Measurements from ENCODE around the gene CDYL2. TPM values are rescaled to one million over a fixed set of nuclear protein-coding genes. Genes with fewer than 3 reads are reported as not detected.

Gene CDYL2
- total and polyA plus RNA-seq, 4 donors: 1.3 to 12.6 (median 3.7) TPM

- Histone ChIP-seq H3K36me3 (ENCODE audit: control insufficient read depth in 4 of 4, insufficient read depth in 4 of 4, low read length in 4 of 4) (peaks cover 0 to 3% (median 0%) of the 10 kb centered on the region in 4 donors), H3K4me3 (no peak overlapping the region), H3K27ac (ENCODE audit: low read depth in 1 of 2, low read length in 1 of 2) (no peak overlapping the region), H3K27me3 (ENCODE audit: control insufficient read depth in 3 of 3, insufficient read depth in 3 of 3, low read length in 2 of 3) (no peaks in the 10 kb centered on the region), H3K4me1 (ENCODE audit: control insufficient read depth in 5 of 5, insufficient read depth in 5 of 5, low read length in 5 of 5) (no peaks in the 10 kb centered on the region), H3K9ac (ENCODE audit: insufficient read depth in 1 of 2, low read length in 2 of 2) (no peak overlapping the region), H3K9me3 (ENCODE audit: control insufficient read depth in 4 of 4, insufficient read depth in 3 of 4, low read length in 3 of 4) (peaks cover 0 to 3% (median 0%) of the 10 kb centered on the region in 4 donors)
- DNase-seq (no peak), ATAC-seq (ENCODE audit: insufficient read depth, low FRiP score) (no peak)
- 77 to 83% methylated on average over 3 of the region's 3 CpGs for WGBS, 2 donors
- no peak for TF ChIP-seq CTCF (IDR thresholded peaks at IDR 0.05; ENCODE audit: control extremely low read depth, extremely low read depth)
Observed at GRCh38 chr16:80599466-80599865, 204.9 kb downstream of the CDYL2 start.

GRCh38 chr16:80596507-80597207 is 207.7 kb downstream of the CDYL2 start:
- no peaks in the 10 kb centered on the region for H3K4me1 ChIP-seq (ENCODE audit: control insufficient read depth in 5 of 5, insufficient read depth in 5 of 5, low read length in 5 of 5)
- no peak overlapping the region for H3K27ac ChIP-seq (ENCODE audit: low read depth in 1 of 2, low read length in 1 of 2)
- H3K27me3 ChIP-seq (ENCODE audit: control insufficient read depth in 3 of 3, insufficient read depth in 3 of 3, low read length in 2 of 3): no peaks in the 10 kb centered on the region
- H3K9me3 ChIP-seq (ENCODE audit: control insufficient read depth in 4 of 4, insufficient read depth in 3 of 4, low read length in 3 of 4): peaks cover 0 to 3% (median 0%) of the 10 kb centered on the region in 4 donors
- ATAC-seq (ENCODE audit: insufficient read depth, low FRiP score): no peak
- 88% methylated on average over 7 of the region's 7 CpGs for WGBS, 2 donors
- TF ChIP-seq CTCF (IDR thresholded peaks at IDR 0.05; ENCODE audit: control extremely low read depth, extremely low read depth): no peak
- no peak overlapping the region for H3K9ac ChIP-seq (ENCODE audit: insufficient read depth in 1 of 2, low read length in 2 of 2)
- DNase-seq: no peak
- H3K36me3 ChIP-seq (ENCODE audit: control insufficient read depth in 4 of 4, insufficient read depth in 4 of 4, low read length in 4 of 4): peaks cover 0 to 3% (median 0%) of the 10 kb centered on the region in 4 donors
- no peak overlapping the region for H3K4me3 ChIP-seq

GRCh38 chr16:80594756-80595155 is 209.6 kb downstream of the CDYL2 start:
- H3K27ac ChIP-seq (ENCODE audit: low read depth in 1 of 2, low read length in 1 of 2): no peak overlapping the region
- TF ChIP-seq CTCF (IDR thresholded peaks at IDR 0.05; ENCODE audit: control extremely low read depth, extremely low read depth): no peak
- peaks cover 0 to 4% (median 1%) of the 10 kb centered on the region in 4 donors for H3K9me3 ChIP-seq (ENCODE audit: control insufficient read depth in 4 of 4, insufficient read depth in 3 of 4, low read length in 3 of 4)
- DNase-seq (no peak), ATAC-seq (ENCODE audit: insufficient read depth, low FRiP score) (no peak)
- no peaks in the 10 kb centered on the region for H3K36me3 ChIP-seq (ENCODE audit: control insufficient read depth in 4 of 4, insufficient read depth in 4 of 4, low read length in 4 of 4)
- H3K9ac ChIP-seq (ENCODE audit: insufficient read depth in 1 of 2, low read length in 2 of 2): no peak overlapping the region
- H3K4me1 ChIP-seq (ENCODE audit: control insufficient read depth in 5 of 5, insufficient read depth in 5 of 5, low read length in 5 of 5): no peaks in the 10 kb centered on the region
- no peaks in the 10 kb centered on the region for H3K27me3 ChIP-seq (ENCODE audit: control insufficient read depth in 3 of 3, insufficient read depth in 3 of 3, low read length in 2 of 3)
- H3K4me3 ChIP-seq: no peak overlapping the region

- H3K9ac ChIP-seq (ENCODE audit: insufficient read depth in 1 of 2, low read length in 2 of 2): no peak overlapping the region
- H3K27me3 ChIP-seq (ENCODE audit: control insufficient read depth in 3 of 3, insufficient read depth in 3 of 3, low read length in 2 of 3): no peaks in the 10 kb centered on the region
- peaks cover 0 to 4% (median 1%) of the 10 kb centered on the region in 4 donors for H3K9me3 ChIP-seq (ENCODE audit: control insufficient read depth in 4 of 4, insufficient read depth in 3 of 4, low read length in 3 of 4)
- no peak for TF ChIP-seq CTCF (IDR thresholded peaks at IDR 0.05; ENCODE audit: control extremely low read depth, extremely low read depth)
- no peaks in the 10 kb centered on the region for H3K4me1 ChIP-seq (ENCODE audit: control insufficient read depth in 5 of 5, insufficient read depth in 5 of 5, low read length in 5 of 5)
- no peak overlapping the region for H3K27ac ChIP-seq (ENCODE audit: low read depth in 1 of 2, low read length in 1 of 2)
- 94 to 100% methylated on average over 2 of the region's 2 CpGs for WGBS, 2 donors
- no peak for ATAC-seq (ENCODE audit: insufficient read depth, low FRiP score)
- no peak overlapping the region for H3K4me3 ChIP-seq
- DNase-seq: no peak
- H3K36me3 ChIP-seq (ENCODE audit: control insufficient read depth in 4 of 4, insufficient read depth in 4 of 4, low read length in 4 of 4): no peaks in the 10 kb centered on the region
Observed at GRCh38 chr16:80592273-80592672, 212.1 kb downstream of the CDYL2 start.

Data from lung (tissue), 12 donors.